Adrenal gland (tissue), 12 donors: ENCODE data around the gene NOC4L. TPM values are rescaled to one million over a fixed set of nuclear protein-coding genes. Genes with fewer than 3 reads are reported as not detected.
A peak's percentile ranks its signal among the peaks of the same experiment; 100 is the strongest.

Experiments
- DNase-seq, 7 donors: peaks; one replicate each; pipeline ENCODE4 v3.0.0-alpha.2; 2019 to 2020
- H3K27ac ChIP-seq, 5 donors: fragments of 200-600 bp; sonication (generic) in 4 of 5; 1 replicate in 3 of 5; 2 replicates in 2 of 5; pipeline versions ENCODE4 v1.5.1 to v1.8.0; 2016 to 2020; ENCODE audit warnings: mild to moderate bottlenecking in 1 of 5
- H3K27me3 ChIP-seq: fragments of 200-600 bp; 2 replicates; pipeline ENCODE4 v1.8.0; 2021
- H3K36me3 ChIP-seq, 2 donors: fragments of 200-600 bp; replicated peaks in 1 of 2; 1 replicate in 1 of 2; 2 replicates in 1 of 2; pipeline versions ENCODE4 v1.5.1 to v1.8.0; 2018 to 2022
- H3K4me1 ChIP-seq, 2 donors: fragments of 200-600 bp; replicated peaks in 1 of 2; 1 replicate in 1 of 2; 2 replicates in 1 of 2; pipeline versions ENCODE4 v1.5.1 to v1.8.0; 2018 to 2021
- H3K4me3 ChIP-seq, 4 donors: fragments of 200-600 bp; sonication (generic) in 3 of 4; one replicate each; pipeline ENCODE4 v1.5.1; 2016 to 2018
- H3K9me3 ChIP-seq, 3 donors: fragments of 200-600 bp; sonication (generic) in 1 of 3; replicated peaks in 1 of 3; 1 replicate in 2 of 3; 2 replicates in 1 of 3; pipeline versions ENCODE4 v1.5.1 to v1.8.0; 2016 to 2021
- POLR2A ChIP-seq, 2 donors: fragments of 450-650 bp; IDR thresholded peaks; one replicate each; pipeline ENCODE4 v1.6.1; 2017; ENCODE audit warnings: antibody characterized with exemption in 2 of 2, mild to moderate bottlenecking in 2 of 2, moderate library complexity in 1 of 2
- WGBS, 4 donors: extraction: QIAGEN DNeasy Blood & Tissue Kit in 2 of 4; methylation state at CpG; one replicate each; pipeline versions ENCODE4 v1.1.5 to v1.1.7; 2013 to 2017; 5-methylcytosine and 5-hydroxymethylcytosine counted together
- intact Hi-C, 2 donors: fragments of 100-400 bp; cut with DNase I; formaldehyde crosslinking; loops; one replicate each; pipeline versions ENCODE4 v1.14.1 to v1.15.0; 2022 to 2023
- polyA plus RNA-seq, 3 donors: library from polyadenylated mRNA; stranded (reverse); fragments of 200-250 nt in 2 of 3; fragments of 350-450 nt in 1 of 3; fragmentation: Illumina TruSeq in 1 of 3; extraction: RNeasy Lipid Tissue Mini Kit (QIAGEN cat#74804) in 1 of 3; gene quantifications; one replicate each; pipeline ENCODE4 v1.2.3, GENCODE V29; 2013 to 2014
- total RNA-seq, 9 donors: library from RNA; depleted of rRNA in 4 of 9; stranded (reverse); fragments of >200 nt in 4 of 9; fragments of 120-200 nt in 1 of 9; fragmentation: NEBNext Ultra II Directional in 1 of 9; extraction: Animal tissue kit (Norgen Biotek cat#: 25700) in 1 of 9; gene quantifications; one replicate each; pipeline versions ENCODE4 v1.1.0 to v1.2.4, GENCODE V29; 2013 to 2023
- TF ChIP-seq, protein P1 (sequence below), 6 experiments: fragments of 450-650 bp in 4 of 6; fragments of 200-600 bp in 2 of 6; sonication (generic) in 1 of 6; IDR thresholded peaks; 1 replicate in 5 of 6; 2 replicates in 1 of 6; pipeline versions ENCODE4 v1.5.1 to v1.8.0; 2016 to 2021; ENCODE audit warnings: antibody characterized with exemption in 6 of 6, mild to moderate bottlenecking in 2 of 6, moderate library complexity in 1 of 6
- donor health status: healthy with polysubstance abuse.
- donor health status: Bipolar disorder and iron deficiency.
- donor health status: DM: yes; HTN: yes; CAD: no.
- donor health status: DM: no; HTN: no; CAD: no.
- donor health status: DM: no; HTN: no; CAD: no.
- donor health status: DM: yes; HTN: yes; CAD: no.

NOC4L gene
- total and polyA plus RNA-seq, 12 donors = 4.7 to 51.5 (median 17.5) TPM

DNA sequence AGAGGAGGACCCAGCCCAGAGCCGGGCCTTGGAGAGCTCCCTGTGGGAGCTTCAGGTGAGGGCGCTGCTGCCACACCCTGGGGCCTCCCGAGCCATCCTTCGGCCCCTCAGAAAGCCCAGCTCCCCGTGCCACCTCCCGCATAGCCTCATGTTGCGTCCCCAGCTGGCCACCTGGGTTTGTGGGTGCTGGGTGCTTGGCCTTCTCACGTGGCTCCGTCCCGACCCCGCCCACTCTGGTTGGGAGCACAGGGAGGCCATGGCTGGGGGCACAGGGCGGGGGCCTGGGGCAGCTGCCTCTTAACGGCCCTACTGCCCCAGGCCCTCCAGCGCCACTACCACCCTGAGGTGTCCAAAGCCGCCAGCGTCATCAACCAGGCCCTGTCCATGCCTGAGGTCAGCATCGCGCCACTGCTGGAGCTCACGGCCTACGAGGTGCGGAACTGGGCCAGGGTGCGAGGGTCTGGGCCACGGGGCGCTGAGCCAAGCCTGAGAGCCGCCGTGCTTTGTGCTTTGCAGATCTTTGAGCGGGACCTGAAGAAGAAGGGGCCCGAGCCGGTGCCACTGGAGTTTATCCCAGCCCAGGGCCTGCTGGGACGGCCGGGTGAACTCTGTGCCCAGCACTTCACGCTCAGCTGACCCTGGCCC lies 7.6 kb downstream of the NOC4L start:
- no peak overlapping the region for H3K27ac ChIP-seq
- no peaks in the 10 kb centered on the region for H3K27me3 ChIP-seq
- H3K4me1 ChIP-seq = peaks cover 0 to 4% of the 10 kb centered on the region in 2 donors
- H3K4me3 ChIP-seq = no peak overlapping the region
- WGBS, 4 donors = 93 to 94% (median 94%) methylated on average over 16 to 32 of the region's 32 CpGs
- intact Hi-C loops = loop anchor here in 1 of 2 donors (10.0 kb wide), 2 partner anchors 63 to 463 kb away; partner anchors contain the start of genes LRCOL1 and P2RX2
- DNase-seq = peak in 2 of 7 donors; percentile 6 to 15
- TF ChIP-seq, protein P1, sequence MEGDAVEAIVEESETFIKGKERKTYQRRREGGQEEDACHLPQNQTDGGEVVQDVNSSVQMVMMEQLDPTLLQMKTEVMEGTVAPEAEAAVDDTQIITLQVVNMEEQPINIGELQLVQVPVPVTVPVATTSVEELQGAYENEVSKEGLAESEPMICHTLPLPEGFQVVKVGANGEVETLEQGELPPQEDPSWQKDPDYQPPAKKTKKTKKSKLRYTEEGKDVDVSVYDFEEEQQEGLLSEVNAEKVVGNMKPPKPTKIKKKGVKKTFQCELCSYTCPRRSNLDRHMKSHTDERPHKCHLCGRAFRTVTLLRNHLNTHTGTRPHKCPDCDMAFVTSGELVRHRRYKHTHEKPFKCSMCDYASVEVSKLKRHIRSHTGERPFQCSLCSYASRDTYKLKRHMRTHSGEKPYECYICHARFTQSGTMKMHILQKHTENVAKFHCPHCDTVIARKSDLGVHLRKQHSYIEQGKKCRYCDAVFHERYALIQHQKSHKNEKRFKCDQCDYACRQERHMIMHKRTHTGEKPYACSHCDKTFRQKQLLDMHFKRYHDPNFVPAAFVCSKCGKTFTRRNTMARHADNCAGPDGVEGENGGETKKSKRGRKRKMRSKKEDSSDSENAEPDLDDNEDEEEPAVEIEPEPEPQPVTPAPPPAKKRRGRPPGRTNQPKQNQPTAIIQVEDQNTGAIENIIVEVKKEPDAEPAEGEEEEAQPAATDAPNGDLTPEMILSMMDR (IDR thresholded peaks at IDR 0.05) = no peak
- no peak for TF ChIP-seq POLR2A (IDR thresholded peaks at IDR 0.05)
- H3K36me3 ChIP-seq = peaks cover 0 to 18% of the 10 kb centered on the region in 2 donors
- no peaks in the 10 kb centered on the region for H3K9me3 ChIP-seq

DNA sequence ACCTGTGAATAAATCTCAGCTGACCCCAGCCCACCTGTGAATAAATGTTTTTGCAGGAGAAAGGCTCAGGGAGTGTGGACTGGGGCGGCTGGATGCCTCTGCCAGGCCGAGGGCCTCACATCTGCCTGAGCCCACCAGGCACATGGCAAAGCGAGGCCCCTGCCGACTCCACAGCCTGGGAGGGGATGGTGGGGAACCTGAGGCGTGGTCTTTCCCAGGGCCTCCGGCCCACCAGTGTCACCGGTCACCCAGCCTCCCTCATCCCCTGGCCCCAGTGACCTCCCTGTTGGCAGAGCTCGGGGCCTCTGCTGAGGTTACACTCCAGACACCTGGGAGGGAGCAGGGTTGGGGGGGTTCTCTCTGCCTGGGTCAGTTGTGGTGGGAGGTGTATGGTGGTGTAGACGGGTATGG lies 8.2 kb downstream of the NOC4L start:
- no peaks in the 10 kb centered on the region for H3K27me3 ChIP-seq
- H3K36me3 ChIP-seq = peaks cover 0 to 16% of the 10 kb centered on the region in 2 donors
- no peaks in the 10 kb centered on the region for H3K9me3 ChIP-seq
- TF ChIP-seq, protein P1 (IDR thresholded peaks at IDR 0.05) = no peak
- no peak for TF ChIP-seq POLR2A (IDR thresholded peaks at IDR 0.05)
- no peak overlapping the region for H3K4me3 ChIP-seq
- 71 to 95% (median 90%) methylated on average over 3 to 9 of the region's 9 CpGs for WGBS, 4 donors
- intact Hi-C loops = loop anchor here in 1 of 2 donors (10.0 kb wide), 2 partner anchors 62 to 462 kb away; partner anchors contain the start of genes LRCOL1 and P2RX2
- no peak overlapping the region for H3K27ac ChIP-seq
- H3K4me1 ChIP-seq = peaks cover 0 to 4% of the 10 kb centered on the region in 2 donors
- peak in 2 of 7 donors; percentile 4 to 8 for DNase-seq

DNA sequence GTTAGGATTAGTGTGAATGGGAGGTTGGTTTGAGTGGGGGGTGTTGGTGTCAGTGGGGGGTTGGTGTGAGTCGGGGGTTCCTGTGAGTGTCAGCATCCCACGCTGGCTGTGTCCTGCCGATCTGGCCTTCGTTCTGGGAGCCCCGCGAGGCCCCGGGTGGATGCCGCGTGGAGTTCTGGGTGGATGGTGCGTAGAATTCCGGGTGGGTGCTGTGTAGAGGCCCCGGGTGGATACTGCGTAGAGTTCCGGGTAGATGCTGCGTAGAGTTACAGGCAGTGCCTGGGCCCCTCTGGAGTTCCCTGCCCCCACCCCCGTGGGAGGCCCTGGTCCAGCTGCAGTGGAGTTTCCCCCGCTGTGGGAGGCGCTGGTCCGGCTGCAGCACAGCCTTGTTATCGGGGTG lies 8.7 kb downstream of the NOC4L start:
- Histone ChIP-seq H3K4me1 (peaks cover 0 to 4% of the 10 kb centered on the region in 2 donors), H3K36me3 (peaks cover 0 to 11% of the 10 kb centered on the region in 2 donors), H3K27me3 (no peaks in the 10 kb centered on the region), H3K27ac (no peak overlapping the region), H3K9me3 (no peaks in the 10 kb centered on the region), H3K4me3 (no peak overlapping the region)
- 90 to 92% (median 91%) methylated on average over 20 of the region's 20 CpGs for WGBS, 4 donors
- intact Hi-C loops = loop anchor here in 1 of 2 donors (10.0 kb wide), 2 partner anchors 62 to 462 kb away; partner anchors contain the start of genes LRCOL1 and P2RX2
- TF ChIP-seq POLR2A (IDR thresholded peaks at IDR 0.05) = no peak
- TF ChIP-seq, protein P1 (IDR thresholded peaks at IDR 0.05) = no peak
- peak in 2 of 7 donors; percentile 6 to 10 for DNase-seq

DNA sequence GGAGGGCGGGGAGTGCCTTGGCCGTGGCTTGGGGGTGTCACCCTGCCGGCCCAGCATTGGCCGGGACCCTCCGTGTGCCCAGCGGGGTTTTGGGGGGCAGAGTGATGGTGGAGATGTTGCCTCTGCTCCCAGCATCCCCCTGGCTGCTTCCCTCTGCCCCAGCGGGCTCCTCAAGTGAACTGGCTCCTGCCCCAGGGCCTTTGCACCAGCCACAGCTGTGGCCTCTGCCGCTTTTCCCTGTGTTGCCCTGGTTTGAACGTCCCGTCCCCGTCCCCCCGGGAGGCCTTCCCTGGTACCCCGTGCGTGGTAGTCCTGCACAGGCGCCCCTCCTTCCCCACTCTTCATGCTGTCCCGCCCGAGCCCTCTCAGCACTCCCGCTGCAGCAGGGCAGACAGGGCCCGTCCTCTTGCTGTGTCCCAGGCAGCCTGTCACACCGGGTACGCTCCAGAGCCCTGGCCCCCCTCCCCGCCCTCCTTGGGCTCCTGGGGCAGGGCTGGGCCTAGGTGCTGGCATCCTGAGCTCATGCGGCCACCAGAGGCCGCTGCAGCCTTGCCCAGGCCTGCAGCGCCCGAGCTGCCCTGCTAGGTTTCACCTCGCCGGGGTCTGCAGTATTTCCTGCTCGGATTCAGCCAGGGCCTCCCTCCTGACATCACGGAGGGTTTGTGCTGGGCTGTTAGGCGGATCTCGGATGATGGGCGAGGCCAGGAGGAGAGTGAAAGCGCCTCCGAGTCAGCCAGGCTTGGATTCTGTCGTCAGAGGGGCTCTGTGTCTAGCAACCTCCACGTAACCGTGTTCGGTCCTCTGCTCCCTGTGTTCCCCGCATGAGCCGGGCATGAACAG lies 9.5 kb downstream of the NOC4L start:
- Histone ChIP-seq H3K9me3 (no peaks in the 10 kb centered on the region), H3K27ac (no peak overlapping the region), H3K27me3 (no peaks in the 10 kb centered on the region), H3K4me3 (no peak overlapping the region), H3K4me1 (peaks cover 0 to 4% of the 10 kb centered on the region in 2 donors), H3K36me3 (peaks cover 0 to 7% of the 10 kb centered on the region in 2 donors)
- peak; percentile 52 to 82 (median 70) for DNase-seq
- intact Hi-C loops = loop anchor here in 1 of 2 donors (10.0 kb wide), 2 partner anchors 61 to 461 kb away; partner anchors contain the start of genes LRCOL1 and P2RX2
- whole genome bisulfite sequencing, 4 donors = 28 to 47% (median 36%) methylated on average over 13 to 41 of the region's 41 CpGs
- TF ChIP-seq POLR2A (IDR thresholded peaks at IDR 0.05) = no peak
- TF ChIP-seq, protein P1 (IDR thresholded peaks at IDR 0.05) = peak; percentile 80 to 94 (median 88)
